Esophagus squamous epithelium (tissue), 4 donors: ENCODE data around the gene GFOD2.

Source experiments
- CTCF ChIP-seq, 6 experiments: fragments of 450-650 bp in 4 of 6; fragments of 200-600 bp in 2 of 6; sonication (generic) in 2 of 6; IDR thresholded peaks; one replicate each; pipeline ENCODE4 v1.5.1; 2016 to 2019; ENCODE audit warnings: antibody characterized with exemption in 6 of 6, mild to moderate bottlenecking in 4 of 6, moderate library complexity in 4 of 6
- POLR2A ChIP-seq, 4 donors: fragments of 450-650 bp; IDR thresholded peaks; one replicate each; pipeline ENCODE4 v1.6.1; 2017; ENCODE audit warnings: antibody characterized with exemption in 4 of 4, mild to moderate bottlenecking in 4 of 4, moderate library complexity in 3 of 4

GRCh38 chr16:67651039-67651438 lies 68.1 kb downstream of the GFOD2 start:
- TF ChIP-seq POLR2A (IDR thresholded peaks at IDR 0.05) (no peak), CTCF (IDR thresholded peaks at IDR 0.05) (no peak)
